Activated CD4-positive, alpha-beta memory T cell treated with anti-CD3 and anti-CD28 coated beads, Interleukin-2, amount 10 ng/mL, durations not matched to agents 7 days and 5 days (primary cell): ENCODE data around the gene EHHADH. TPM values are rescaled to one million over a fixed set of nuclear protein-coding genes. Genes with fewer than 3 reads are reported as not detected.
A peak's percentile ranks its signal among the peaks of the same experiment; 100 is the strongest.
"Not testable (repeated sequence)": the region's sequence is repeated elsewhere in the genome, so short reads cannot be mapped to it uniquely, and the experiment has no call there.

Source experiments
- CTCF ChIA-PET: fragments of 350-600 bp; sonication (Branson Sonifier 250); formaldehyde crosslinking; loops from one replicate; lab custom pipeline; 2021; ENCODE audit warnings: antibody characterized with exemption, inconsistent platforms; lab: Charles Lee
- POLR2A ChIA-PET: fragments of 350-600 bp; sonication (Branson Sonifier 250); formaldehyde crosslinking; loops from one replicate; lab custom pipeline; 2021; ENCODE audit warnings: antibody characterized with exemption; lab: Charles Lee
- DNase-seq: peaks from one replicate; pipeline ENCODE4 v3.0.0-alpha.2; 2020
- H3K27ac Mint-ChIP-seq: one replicate; pipeline ENCODE4 v1.8.0; 2021; ENCODE audit warnings: mild to moderate bottlenecking, mixed read lengths
- H3K27me3 Mint-ChIP-seq: one replicate; pipeline ENCODE4 v1.8.0; 2021; ENCODE audit warnings: mixed read lengths
- H3K36me3 Mint-ChIP-seq: one replicate; pipeline ENCODE4 v1.8.0; 2021; ENCODE audit warnings: low read depth, mixed read lengths
- H3K4me1 Mint-ChIP-seq: one replicate; pipeline ENCODE4 v1.8.0; 2021; ENCODE audit warnings: mixed read lengths
- H3K4me3 Mint-ChIP-seq: one replicate; pipeline ENCODE4 v1.8.0; 2021; ENCODE audit warnings: mild to moderate bottlenecking, mixed read lengths
- H3K9me3 Mint-ChIP-seq: one replicate; pipeline ENCODE4 v1.8.0; 2021; ENCODE audit warnings: mixed read lengths
- total RNA-seq, 2 experiments: library from RNA; stranded (reverse); gene quantifications; one replicate each; pipeline ENCODE4 v1.2.3, GENCODE V29; 2021

EHHADH gene
- total RNA-seq, 2 experiments from 2014 or later, result 1.9 to 2.0 TPM

- H3K9me3 Mint-ChIP-seq, result no peaks in the 10 kb centered on the region
- DNase-seq, result no peak
- H3K27me3 Mint-ChIP-seq, result peaks cover 16% of the 10 kb centered on the region
- no peaks in the 10 kb centered on the region for H3K36me3 Mint-ChIP-seq
- H3K27ac Mint-ChIP-seq, result no peak overlapping the region
- no peak overlapping the region for H3K4me3 Mint-ChIP-seq
- POLR2A ChIA-PET, result no interaction called here
- no peaks in the 10 kb centered on the region for H3K4me1 Mint-ChIP-seq
- CTCF ChIA-PET, result interaction anchor here (1.5 kb wide), 1 partner anchor 55 kb away, joined by 3 read pairs; no protein-coding TSS in a partner anchor
These were observed 16.6 kb upstream of the EHHADH start for GRCh38 chr3:185270262-185270955.

GRCh38 chr3:185268194-185268962 lies 14.5 kb upstream of the EHHADH start:
- H3K27ac Mint-ChIP-seq, result no peak overlapping the region
- CTCF ChIA-PET, result no interaction called here
- H3K4me3 Mint-ChIP-seq, result no peak overlapping the region
- no peaks in the 10 kb centered on the region for H3K4me1 Mint-ChIP-seq
- no peaks in the 10 kb centered on the region for H3K9me3 Mint-ChIP-seq
- POLR2A ChIA-PET, result no interaction called here
- no peak for DNase-seq
- H3K27me3 Mint-ChIP-seq, result peaks cover 16% of the 10 kb centered on the region
- no peaks in the 10 kb centered on the region for H3K36me3 Mint-ChIP-seq

GRCh38 chr3:185267193-185267592 lies 13.3 kb upstream of the EHHADH start:
- no peaks in the 10 kb centered on the region for H3K4me1 Mint-ChIP-seq
- no peak overlapping the region for H3K4me3 Mint-ChIP-seq
- POLR2A ChIA-PET, result no interaction called here
- H3K9me3 Mint-ChIP-seq, result no peaks in the 10 kb centered on the region
- H3K36me3 Mint-ChIP-seq, result no peaks in the 10 kb centered on the region
- peaks cover 10% of the 10 kb centered on the region for H3K27me3 Mint-ChIP-seq
- H3K27ac Mint-ChIP-seq, result no peak overlapping the region
- CTCF ChIA-PET, result no interaction called here
- DNase-seq, result no peak

GRCh38 chr3:185264849-185265553 lies 11.2 kb upstream of the EHHADH start:
- Mint-ChIP-seq H3K4me1 (no peaks in the 10 kb centered on the region), H3K36me3 (no peaks in the 10 kb centered on the region), H3K27ac (no peak overlapping the region), H3K27me3 (peaks cover 4% of the 10 kb centered on the region), H3K9me3 (no peaks in the 10 kb centered on the region), H3K4me3 (no peak overlapping the region)
- CTCF ChIA-PET, result no interaction called here
- no peak for DNase-seq
- POLR2A ChIA-PET, result no interaction called here

GRCh38 chr3:185263423-185263822 lies 9.6 kb upstream of the EHHADH start:
- peaks cover 1% of the 10 kb centered on the region for H3K9me3 Mint-ChIP-seq
- ChIA-PET CTCF (no interaction called here), POLR2A (no interaction called here)
- peaks cover 6% of the 10 kb centered on the region for H3K27me3 Mint-ChIP-seq
- H3K4me1 Mint-ChIP-seq, result no peaks in the 10 kb centered on the region
- H3K36me3 Mint-ChIP-seq, result no peaks in the 10 kb centered on the region
- no peak overlapping the region for H3K4me3 Mint-ChIP-seq
- no peak overlapping the region for H3K27ac Mint-ChIP-seq
- no peak for DNase-seq

GRCh38 chr3:185257334-185257733 lies 3.5 kb upstream of the EHHADH start:
- CTCF ChIA-PET, result no interaction called here
- no peak overlapping the region for H3K4me3 Mint-ChIP-seq

GRCh38 chr3:185254799-185255198 lies 950 bp upstream of the EHHADH start:
- ChIA-PET CTCF (no interaction called here), POLR2A (interaction anchor here (0.9 kb wide), 1 partner anchor 53 kb away, joined by 3 read pairs; no protein-coding TSS in a partner anchor)
- H3K9me3 Mint-ChIP-seq, result peaks cover 18% of the 10 kb centered on the region
- peaks cover 8% of the 10 kb centered on the region for H3K27me3 Mint-ChIP-seq
- H3K27ac Mint-ChIP-seq, result no peak overlapping the region
- DNase-seq, result no peak
- H3K4me3 Mint-ChIP-seq, result peak overlapping the region; percentile 6
- H3K4me1 Mint-ChIP-seq, result peaks cover 8% of the 10 kb centered on the region
- H3K36me3 Mint-ChIP-seq, result peaks cover 4% of the 10 kb centered on the region

More at GRCh38 chr3:185257334-185257733, 3.5 kb upstream of the EHHADH start:
- Mint-ChIP-seq H3K27me3 (peaks cover 6% of the 10 kb centered on the region), H3K9me3 (peaks cover 18% of the 10 kb centered on the region), H3K36me3 (peaks cover 4% of the 10 kb centered on the region), H3K4me1 (peaks cover 8% of the 10 kb centered on the region), H3K27ac (no peak overlapping the region)
- no peak for DNase-seq
- POLR2A ChIA-PET, result interaction anchor here (0.7 kb wide), 1 partner anchor 888 kb away, joined by 3 read pairs; no protein-coding TSS in a partner anchor

GRCh38 chr3:185253133-185253532 lies 716 bp downstream of the EHHADH start:
- H3K27ac Mint-ChIP-seq, DNase-seq, H3K4me1 Mint-ChIP-seq, H3K4me3 Mint-ChIP-seq, H3K27me3 Mint-ChIP-seq, CTCF ChIA-PET, POLR2A ChIA-PET, H3K36me3 Mint-ChIP-seq: not testable (repeated sequence)
- peaks cover 15% of the 10 kb centered on the region for H3K9me3 Mint-ChIP-seq

GRCh38 chr3:185251272-185251671 lies 2.6 kb downstream of the EHHADH start:
- H3K4me1 Mint-ChIP-seq, result peaks cover 8% of the 10 kb centered on the region
- no peak overlapping the region for H3K27ac Mint-ChIP-seq
- no peak for DNase-seq
- ChIA-PET POLR2A (no interaction called here), CTCF (no interaction called here)
- peaks cover 6% of the 10 kb centered on the region for H3K9me3 Mint-ChIP-seq
- peaks cover 12% of the 10 kb centered on the region for H3K27me3 Mint-ChIP-seq
- no peak overlapping the region for H3K4me3 Mint-ChIP-seq
- peaks cover 4% of the 10 kb centered on the region for H3K36me3 Mint-ChIP-seq

- Mint-ChIP-seq H3K27ac (no peak overlapping the region), H3K9me3 (peaks cover 6% of the 10 kb centered on the region), H3K4me3 (no peak overlapping the region), H3K4me1 (peaks cover 8% of the 10 kb centered on the region), H3K36me3 (peaks cover 4% of the 10 kb centered on the region), H3K27me3 (peaks cover 15% of the 10 kb centered on the region)
- CTCF ChIA-PET, result interaction anchor here (0.5 to 0.6 kb wide), 2 partner anchors 62 to 480 kb away, joined by 3 read pairs; no protein-coding TSS in a partner anchor
- POLR2A ChIA-PET, result no interaction called here
- no peak for DNase-seq
These were observed 3.2 kb downstream of the EHHADH start for GRCh38 chr3:185250653-185251052.

- Mint-ChIP-seq H3K36me3 (peaks cover 4% of the 10 kb centered on the region), H3K27ac (no peak overlapping the region), H3K27me3 (peaks cover 16% of the 10 kb centered on the region), H3K9me3 (peaks cover 6% of the 10 kb centered on the region), H3K4me3 (no peak overlapping the region), H3K4me1 (peaks cover 8% of the 10 kb centered on the region)
- no peak for DNase-seq
- ChIA-PET POLR2A (no interaction called here), CTCF (interaction anchor here (0.5 kb wide), 1 partner anchor 63 kb away, joined by 3 read pairs; no protein-coding TSS in a partner anchor)
These were observed 3.6 kb downstream of the EHHADH start for GRCh38 chr3:185250247-185250646.

- Mint-ChIP-seq H3K27me3 (peaks cover 32% of the 10 kb centered on the region), H3K36me3 (no peaks in the 10 kb centered on the region), H3K9me3 (peaks cover 8% of the 10 kb centered on the region), H3K4me1 (no peaks in the 10 kb centered on the region), H3K4me3 (no peak overlapping the region), H3K27ac (no peak overlapping the region)
- CTCF ChIA-PET, result no interaction called here
- POLR2A ChIA-PET, result no interaction called here
- no peak for DNase-seq
These were observed 11.2 kb downstream of the EHHADH start for GRCh38 chr3:185242642-185243041.

GRCh38 chr3:185236969-185237368 lies 16.9 kb downstream of the EHHADH start:
- no peak for DNase-seq
- H3K4me1 Mint-ChIP-seq, result no peaks in the 10 kb centered on the region
- no peak overlapping the region for H3K27ac Mint-ChIP-seq
- no peak overlapping the region for H3K4me3 Mint-ChIP-seq
- ChIA-PET CTCF (no interaction called here), POLR2A (no interaction called here)
- H3K9me3 Mint-ChIP-seq, result peaks cover 13% of the 10 kb centered on the region
- H3K27me3 Mint-ChIP-seq, result peaks cover 10% of the 10 kb centered on the region
- H3K36me3 Mint-ChIP-seq, result no peaks in the 10 kb centered on the region
